T-helper 17 cell (primary cell): ENCODE data around the gene CA12. TPM values are rescaled to one million over a fixed set of nuclear protein-coding genes. Genes with fewer than 3 reads are reported as not detected.

Experiments
- ATAC-seq: fragments of 150-1000 bp; cut with Tn5 transposase; 2 replicates; pipeline ENCODE4 v1.10.0; 2021; ENCODE audit warnings: mild to moderate bottlenecking, moderate library complexity
- DNase-seq, 3 donors: peaks; one replicate each; pipeline versions ENCODE4 v3.0.0 to v3.0.0-alpha.2; 2020 to 2021
- H3K9me3 ChIP-seq: one replicate; pipeline ENCODE4 v1.7.0; 2013; ENCODE audit warnings: low read length, mild to moderate bottlenecking; ENCODE audit not compliant: control insufficient read depth, poor library complexity, severe bottlenecking
- H3K27ac Mint-ChIP-seq: one replicate; pipeline ENCODE4 v1.8.0; 2022; ENCODE audit warnings: mild to moderate bottlenecking, moderate library complexity, mixed read lengths
- H3K27me3 Mint-ChIP-seq: one replicate; pipeline ENCODE4 v1.8.0; 2022; ENCODE audit warnings: mixed read lengths
- H3K36me3 Mint-ChIP-seq: one replicate; pipeline ENCODE4 v1.8.0; 2022; ENCODE audit warnings: low read depth, mixed read lengths
- H3K4me1 Mint-ChIP-seq: one replicate; pipeline ENCODE4 v1.8.0; 2022; ENCODE audit warnings: mild to moderate bottlenecking, mixed read lengths
- H3K4me3 Mint-ChIP-seq: one replicate; pipeline ENCODE4 v1.8.0; 2022; ENCODE audit warnings: mild to moderate bottlenecking, moderate library complexity, mixed read lengths
- total RNA-seq, 4 donors: library from RNA in 2 of 4; stranded (reverse) in 2 of 4; gene quantifications; one replicate each; pipeline ENCODE4 v1.2.3 and lab custom pipeline; 2022 to 2026

CA12 gene
- total RNA-seq, 2 donors from 2014 or later = not detected

DNA sequence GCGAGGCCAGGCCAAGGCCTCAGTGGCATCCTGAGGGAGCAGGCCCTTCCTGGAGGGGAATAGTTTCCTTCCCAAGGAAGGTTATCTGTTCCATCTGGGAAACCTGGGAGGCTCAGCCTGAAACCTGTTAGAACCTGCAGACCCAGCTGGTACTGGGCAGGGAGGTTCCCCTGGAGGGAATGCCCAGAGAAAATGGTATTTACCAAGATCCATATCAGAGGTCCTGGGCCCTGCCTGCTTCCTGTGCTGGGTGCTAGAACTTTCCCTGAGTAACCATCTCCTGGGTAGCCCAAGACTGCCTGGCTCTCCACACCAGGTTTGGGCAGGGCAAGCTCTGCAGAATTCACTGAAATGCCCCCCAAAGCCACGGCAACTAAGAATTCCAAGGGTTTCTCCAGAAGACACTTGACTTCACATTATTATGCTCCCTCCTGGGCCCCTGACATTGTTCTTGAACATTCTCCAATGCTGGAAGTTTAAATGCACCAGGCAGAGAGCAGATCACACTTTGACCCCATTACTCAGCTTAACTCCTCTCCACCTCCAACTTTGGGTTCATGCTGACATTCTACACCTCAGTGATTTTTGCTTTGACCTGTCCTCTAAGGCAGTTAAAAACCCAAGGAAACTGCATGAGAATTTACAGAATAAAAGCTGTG, 2.0 kb downstream of the CA12 start:
- no peak for DNase-seq
- Mint-ChIP-seq H3K27ac (no peak overlapping the region), H3K4me3 (no peak overlapping the region), H3K36me3 (peaks cover 5% of the 10 kb centered on the region), H3K4me1 (peaks cover 24% of the 10 kb centered on the region), H3K27me3 (peaks cover 87% of the 10 kb centered on the region)
- H3K9me3 ChIP-seq = no peaks in the 10 kb centered on the region
- no peak for ATAC-seq

DNA sequence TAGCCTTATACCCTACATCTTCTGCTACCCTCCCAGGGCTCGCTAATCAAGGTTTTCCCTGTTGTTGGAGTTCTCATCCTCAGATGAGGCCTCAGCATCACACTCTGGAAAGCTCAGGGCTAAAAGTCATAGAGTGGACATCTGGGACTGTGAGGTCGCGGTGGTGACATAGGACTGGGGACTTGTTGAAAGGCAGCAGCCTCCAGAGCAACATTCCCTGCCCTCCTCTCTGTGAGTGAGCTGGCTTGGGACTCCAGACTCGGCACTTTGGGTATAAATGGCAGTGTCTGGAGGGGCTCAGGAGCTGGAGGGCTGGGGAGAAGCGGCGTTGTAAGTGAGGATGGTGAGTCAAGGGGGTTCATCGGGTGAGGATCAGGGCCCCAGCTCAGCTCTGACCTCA, 2.7 kb downstream of the CA12 start:
- Mint-ChIP-seq H3K4me3 (no peak overlapping the region), H3K36me3 (peaks cover 2% of the 10 kb centered on the region), H3K27ac (no peak overlapping the region), H3K27me3 (peaks cover 80% of the 10 kb centered on the region), H3K4me1 (peaks cover 29% of the 10 kb centered on the region)
- no peaks in the 10 kb centered on the region for H3K9me3 ChIP-seq
- no peak for ATAC-seq
- no peak for DNase-seq

DNA sequence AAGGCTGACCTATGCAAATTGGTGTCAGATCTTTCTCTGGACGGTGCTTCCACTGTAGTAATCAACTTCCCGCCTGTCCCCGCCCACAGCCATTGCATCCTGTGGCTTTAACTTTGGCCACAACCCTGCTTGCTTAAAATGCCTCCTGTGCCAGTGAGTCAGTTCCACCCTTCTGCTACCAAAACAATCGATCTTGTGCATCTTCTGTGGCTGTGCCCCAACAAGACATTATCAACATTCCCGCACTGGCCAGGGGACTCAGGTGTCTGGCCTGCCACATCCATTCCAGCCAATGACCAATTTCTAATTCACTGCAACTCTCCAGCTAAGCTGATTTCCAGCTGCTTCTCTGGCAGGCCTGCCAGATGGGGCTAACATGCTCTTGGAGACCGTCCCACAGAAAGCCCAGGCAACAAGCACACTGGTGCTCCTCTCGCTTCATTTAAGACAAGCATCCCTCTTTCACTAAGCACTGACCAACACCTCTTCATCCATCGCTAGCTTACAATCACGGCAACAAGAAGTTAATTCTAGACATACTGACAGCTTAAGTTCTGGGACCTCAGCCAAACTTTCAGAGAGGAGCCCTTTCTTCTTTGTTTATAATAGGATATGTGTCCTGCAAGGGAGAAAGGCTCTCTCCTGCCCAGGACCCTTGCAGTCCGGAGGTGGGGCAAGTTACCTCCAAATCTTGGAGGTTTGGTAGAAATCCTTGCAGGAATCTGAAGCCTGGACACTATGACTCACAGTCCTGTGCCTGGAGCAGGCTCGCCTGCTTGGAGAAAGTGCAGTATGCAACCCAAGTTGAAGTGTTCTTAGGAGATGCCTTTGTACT, 6.7 kb downstream of the CA12 start:
- no peak for ATAC-seq

DNA sequence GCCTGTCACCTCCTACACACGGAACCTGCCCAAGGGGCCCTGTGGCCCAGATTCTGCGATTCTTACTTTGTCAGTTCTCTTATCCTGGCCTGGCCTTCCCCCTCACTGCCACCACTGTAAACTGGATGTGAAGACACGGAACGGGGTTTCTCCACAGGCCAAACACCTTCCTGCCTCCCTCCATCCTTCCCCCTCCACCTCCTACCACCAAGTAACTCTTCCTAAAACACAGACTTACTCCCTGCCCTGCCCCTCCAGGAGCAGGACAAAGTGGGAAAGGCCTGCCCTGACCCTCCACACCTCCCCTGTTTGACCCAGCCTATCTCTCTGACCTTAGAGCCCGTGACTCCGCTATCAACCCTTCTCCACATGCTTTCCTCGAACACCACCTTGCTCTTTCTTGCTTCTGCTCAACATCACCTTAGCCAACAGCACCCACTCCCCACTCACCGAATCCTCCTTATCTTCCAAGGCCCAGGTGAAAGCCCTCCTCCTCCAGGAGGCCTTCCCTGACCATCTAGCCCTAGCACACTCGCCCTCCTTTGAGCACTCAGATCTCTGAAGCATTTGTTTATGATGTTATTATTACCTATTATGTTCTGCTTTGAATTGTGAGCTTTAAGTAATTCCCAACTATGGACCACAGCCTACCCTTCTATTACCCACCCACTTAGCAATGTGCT, 7.6 kb downstream of the CA12 start:
- H3K4me1 Mint-ChIP-seq = peaks cover 18% of the 10 kb centered on the region
- no peak overlapping the region for H3K4me3 Mint-ChIP-seq
- H3K27me3 Mint-ChIP-seq = peaks cover 35% of the 10 kb centered on the region
- no peak overlapping the region for H3K27ac Mint-ChIP-seq
- ATAC-seq (no peak), DNase-seq (no peak)
- H3K36me3 Mint-ChIP-seq = no peaks in the 10 kb centered on the region
- H3K9me3 ChIP-seq = no peaks in the 10 kb centered on the region

More for the DNA sequence above, 6.7 kb downstream of the CA12 start:
- Mint-ChIP-seq H3K27me3 (peaks cover 41% of the 10 kb centered on the region), H3K4me1 (peaks cover 18% of the 10 kb centered on the region), H3K36me3 (peaks cover under 1% of the 10 kb centered on the region), H3K4me3 (no peak overlapping the region), H3K27ac (no peak overlapping the region)
- H3K9me3 ChIP-seq = no peaks in the 10 kb centered on the region
- no peak for DNase-seq

DNA sequence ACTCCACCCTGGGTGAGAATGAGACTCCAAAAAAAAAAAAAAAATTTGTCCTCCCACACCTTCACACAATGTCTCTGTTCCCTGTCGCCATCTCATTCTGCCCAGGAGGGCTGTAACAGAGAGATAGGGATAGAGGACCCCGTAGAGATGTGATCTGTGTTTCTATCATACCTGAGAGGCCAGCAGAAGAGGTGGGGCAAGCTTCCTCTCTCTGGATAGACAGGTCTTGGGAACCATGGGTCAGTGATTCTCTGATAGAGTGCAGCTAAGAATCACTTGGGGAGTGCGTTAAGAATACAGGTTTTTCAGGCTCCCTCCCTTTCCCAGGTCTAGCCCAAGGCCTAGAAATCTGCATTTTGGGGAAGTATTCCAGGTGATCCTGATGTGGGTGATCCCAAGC, 8.3 kb downstream of the CA12 start:
- ATAC-seq (no peak), DNase-seq (no peak)
- Mint-ChIP-seq H3K36me3 (no peaks in the 10 kb centered on the region), H3K27ac (no peak overlapping the region), H3K4me1 (peaks cover 18% of the 10 kb centered on the region), H3K27me3 (peaks cover 28% of the 10 kb centered on the region), H3K4me3 (no peak overlapping the region)
- H3K9me3 ChIP-seq = no peaks in the 10 kb centered on the region

DNA sequence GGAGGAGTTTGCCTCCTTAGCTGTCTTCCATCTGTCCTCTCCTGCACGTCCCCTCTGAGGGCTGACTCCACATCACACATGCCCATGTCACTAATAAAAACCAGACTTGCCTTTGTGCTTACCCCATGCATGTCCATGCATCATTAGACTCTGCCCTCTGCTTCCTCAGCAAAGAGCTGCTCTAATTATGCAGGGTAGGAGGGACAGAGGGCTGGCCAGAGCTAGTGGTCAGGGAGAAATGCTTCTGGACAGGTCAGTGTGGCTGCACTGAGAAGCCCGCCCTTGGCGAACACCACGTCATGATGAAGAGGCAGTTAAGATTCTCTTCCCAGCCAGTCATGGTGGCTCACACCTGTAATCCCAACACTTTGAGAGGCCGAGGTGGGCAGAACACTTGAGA, 8.9 kb downstream of the CA12 start:
- Mint-ChIP-seq H3K27me3 (peaks cover 22% of the 10 kb centered on the region), H3K36me3 (no peaks in the 10 kb centered on the region), H3K4me1 (peaks cover 18% of the 10 kb centered on the region), H3K4me3 (no peak overlapping the region), H3K27ac (no peak overlapping the region)
- DNase-seq (no peak), ATAC-seq (no peak)
- no peaks in the 10 kb centered on the region for H3K9me3 ChIP-seq

DNA sequence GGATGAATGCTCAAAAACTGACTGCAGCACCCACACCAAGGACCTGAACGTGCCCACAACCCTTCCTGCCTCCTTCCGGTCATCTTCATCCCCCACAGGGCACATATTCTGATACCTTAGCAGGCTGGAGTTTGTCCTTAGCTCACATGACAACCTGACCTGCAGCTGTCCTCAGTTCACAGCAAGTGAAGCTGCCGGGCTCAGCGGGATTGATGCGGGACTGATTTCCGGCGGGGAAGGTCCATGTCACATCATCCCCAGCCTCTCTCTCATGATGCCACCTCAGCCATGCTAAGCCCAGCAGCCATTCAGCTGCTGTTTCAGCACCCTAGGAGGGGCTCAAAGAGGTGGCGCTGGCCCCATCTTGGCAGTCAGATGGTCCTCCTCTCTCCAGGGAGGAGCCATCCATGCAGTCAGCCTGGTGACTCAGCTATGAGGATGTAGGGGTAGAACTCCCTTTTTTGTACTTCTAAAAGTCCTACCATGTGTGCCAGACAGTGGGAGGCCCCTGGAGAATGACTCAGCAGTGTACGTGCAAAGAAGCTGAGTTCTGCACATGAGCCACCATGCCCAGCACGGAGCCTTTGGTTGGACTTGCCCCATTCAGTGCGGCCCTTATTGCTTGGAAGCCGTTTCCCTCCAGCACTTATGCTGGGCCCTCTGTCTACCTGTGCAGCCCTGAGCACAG, 9.5 kb downstream of the CA12 start:
- no peaks in the 10 kb centered on the region for H3K36me3 Mint-ChIP-seq
- H3K27me3 Mint-ChIP-seq = peaks cover 16% of the 10 kb centered on the region
- H3K9me3 ChIP-seq = no peaks in the 10 kb centered on the region
- H3K27ac Mint-ChIP-seq = no peak overlapping the region
- peaks cover 18% of the 10 kb centered on the region for H3K4me1 Mint-ChIP-seq
- no peak overlapping the region for H3K4me3 Mint-ChIP-seq
- no peak for ATAC-seq
- no peak for DNase-seq

DNA sequence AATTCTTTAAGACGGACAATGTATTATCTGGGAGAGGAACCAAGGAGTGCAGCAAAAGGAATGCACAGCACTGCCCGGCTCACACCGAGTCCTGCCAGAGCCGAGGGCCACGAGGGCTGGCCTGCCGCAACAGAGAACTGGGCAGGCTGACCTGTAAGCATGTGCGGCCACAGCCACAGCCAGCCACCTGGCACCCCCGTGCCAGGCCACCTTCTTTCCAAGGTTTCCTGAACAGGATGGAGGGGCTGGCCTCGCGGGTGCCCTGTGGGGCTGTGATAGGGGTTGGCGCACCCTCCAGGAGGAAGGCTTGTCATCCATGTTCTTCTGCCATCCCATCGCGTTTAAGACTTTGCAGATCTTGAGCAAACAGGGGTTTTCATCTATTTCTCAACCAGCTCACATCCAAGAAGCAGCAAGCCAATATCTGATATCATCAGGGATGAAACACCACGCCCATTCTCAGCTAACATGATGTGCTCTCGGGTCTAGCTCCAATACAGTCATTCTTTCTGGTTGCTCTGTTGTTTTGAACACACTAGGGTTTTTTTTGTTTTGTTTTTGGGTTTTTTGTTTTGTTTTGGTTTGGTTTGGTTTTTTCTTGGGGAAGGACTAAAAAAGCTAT, 10.2 kb downstream of the CA12 start:
- peaks cover 16% of the 10 kb centered on the region for H3K4me1 Mint-ChIP-seq
- DNase-seq = no peak
- no peaks in the 10 kb centered on the region for H3K9me3 ChIP-seq
- H3K27ac Mint-ChIP-seq = no peak overlapping the region
- no peak for ATAC-seq
- no peaks in the 10 kb centered on the region for H3K36me3 Mint-ChIP-seq
- H3K27me3 Mint-ChIP-seq = peaks cover 9% of the 10 kb centered on the region
- no peak overlapping the region for H3K4me3 Mint-ChIP-seq

DNA sequence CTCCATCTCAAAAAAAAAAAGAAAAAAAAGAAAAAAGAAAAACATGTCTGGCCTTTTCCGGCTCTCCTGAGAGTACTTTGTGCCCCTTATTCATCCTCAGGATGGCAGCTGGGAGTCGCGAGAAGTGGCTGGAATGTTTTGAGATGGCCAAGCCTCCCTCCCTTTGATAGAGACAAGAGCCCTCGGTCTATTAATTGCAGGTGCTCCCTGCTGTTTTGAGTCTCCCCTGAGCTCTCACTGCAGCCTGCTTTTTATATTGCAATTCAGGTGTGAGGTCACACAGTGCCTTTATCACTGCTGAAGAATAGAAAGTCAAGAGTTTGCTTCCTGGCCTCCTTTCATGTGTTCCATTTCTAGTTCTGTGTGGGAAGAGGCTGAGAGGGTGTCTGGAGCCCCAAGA, 10.9 kb downstream of the CA12 start:
- H3K36me3 Mint-ChIP-seq = no peaks in the 10 kb centered on the region
- no peak overlapping the region for H3K4me3 Mint-ChIP-seq
- ATAC-seq = no peak

DNA sequence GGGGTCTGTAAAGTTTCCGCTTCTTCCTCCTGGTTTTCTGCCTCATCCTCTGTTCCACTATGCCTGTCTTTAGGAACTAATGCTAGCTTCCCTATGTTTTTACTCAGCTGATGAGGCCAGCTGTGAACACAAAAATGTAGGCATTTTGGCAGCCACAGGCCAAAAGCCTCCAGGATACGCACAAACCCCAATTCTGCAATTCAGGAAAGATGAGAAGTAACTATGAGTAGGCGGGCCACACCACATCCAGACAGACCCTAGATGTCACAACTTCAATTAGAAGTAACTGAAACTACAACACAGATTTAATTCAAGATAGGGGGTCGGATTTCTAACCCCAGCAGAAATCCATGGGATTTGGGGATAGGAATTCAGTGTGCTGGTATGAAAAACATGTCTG, 11.9 kb downstream of the CA12 start:
- peaks cover 7% of the 10 kb centered on the region for H3K4me1 Mint-ChIP-seq
- peaks cover 7% of the 10 kb centered on the region for H3K27me3 Mint-ChIP-seq
- ATAC-seq = no peak

More for the DNA sequence above, 10.9 kb downstream of the CA12 start:
- DNase-seq = no peak
- H3K4me1 Mint-ChIP-seq = peaks cover 14% of the 10 kb centered on the region
- H3K9me3 ChIP-seq = no peaks in the 10 kb centered on the region
- H3K27me3 Mint-ChIP-seq = peaks cover 7% of the 10 kb centered on the region
- H3K27ac Mint-ChIP-seq = no peak overlapping the region

DNA sequence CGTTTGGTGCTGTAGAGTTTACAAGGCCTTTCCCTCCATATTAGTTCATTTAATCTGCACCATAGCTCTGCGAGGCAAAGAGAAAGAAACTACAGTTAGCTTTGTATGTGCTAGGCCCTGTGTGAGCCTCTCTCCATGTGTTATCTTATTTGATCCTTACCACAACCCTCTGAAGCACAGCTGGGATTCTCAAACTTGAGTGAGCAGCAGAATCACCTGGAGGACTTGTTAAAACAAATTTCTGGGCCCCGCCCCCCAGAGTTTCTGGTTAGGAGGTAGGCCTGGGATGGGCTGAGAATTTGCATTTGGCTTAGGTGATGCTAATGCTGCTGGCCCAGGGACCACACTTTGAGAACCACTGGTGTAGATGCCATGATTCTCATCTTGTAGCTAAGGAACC, 12.3 kb downstream of the CA12 start:
- Mint-ChIP-seq H3K27ac (no peak overlapping the region), H3K4me3 (no peak overlapping the region), H3K36me3 (no peaks in the 10 kb centered on the region)

More for the DNA sequence above, 11.9 kb downstream of the CA12 start:
- no peak for DNase-seq
- H3K36me3 Mint-ChIP-seq = no peaks in the 10 kb centered on the region
- H3K9me3 ChIP-seq = no peaks in the 10 kb centered on the region
- no peak overlapping the region for H3K27ac Mint-ChIP-seq
- no peak overlapping the region for H3K4me3 Mint-ChIP-seq

DNA sequence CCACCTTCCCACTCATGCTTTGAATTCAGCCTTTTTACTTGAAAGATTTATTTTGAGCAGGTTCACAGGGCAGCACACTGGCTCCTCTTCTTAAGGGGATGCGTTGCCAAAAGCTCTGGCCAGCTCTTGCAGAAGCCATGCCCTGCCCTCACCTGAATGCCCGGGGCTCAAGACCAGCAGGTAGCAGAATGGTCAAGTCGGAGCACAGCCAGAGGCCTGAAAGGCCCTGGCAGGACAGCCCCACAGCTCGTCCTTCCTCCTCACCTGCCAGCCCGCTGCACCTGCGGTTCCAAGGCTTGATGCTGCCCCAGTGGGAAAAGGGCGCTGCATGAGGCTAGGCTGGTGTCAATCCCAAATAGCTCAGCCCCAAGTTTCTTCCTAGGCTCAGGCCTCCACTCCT, 13.1 kb downstream of the CA12 start:
- H3K27ac Mint-ChIP-seq = no peak overlapping the region
- H3K4me3 Mint-ChIP-seq = no peak overlapping the region
- peaks cover 13% of the 10 kb centered on the region for H3K27me3 Mint-ChIP-seq
- no peaks in the 10 kb centered on the region for H3K36me3 Mint-ChIP-seq
- H3K9me3 ChIP-seq = no peaks in the 10 kb centered on the region
- DNase-seq (no peak), ATAC-seq (no peak)
- no peaks in the 10 kb centered on the region for H3K4me1 Mint-ChIP-seq

More for the DNA sequence above, 12.3 kb downstream of the CA12 start:
- H3K9me3 ChIP-seq = no peaks in the 10 kb centered on the region
- peaks cover 4% of the 10 kb centered on the region for H3K4me1 Mint-ChIP-seq
- ATAC-seq = no peak
- peaks cover 9% of the 10 kb centered on the region for H3K27me3 Mint-ChIP-seq
- DNase-seq = no peak
